Chondrocyte (in vitro differentiated cells): ENCODE results near the gene ZNF367. TPM values are rescaled to one million over a fixed set of nuclear protein-coding genes. Genes with fewer than 3 reads are reported as not detected.

Source experiments
- DNase-seq: peaks from one replicate; pipeline ENCODE4 v3.0.0; 2021; ENCODE audit warnings: mixed read lengths, low spot score
- H3K27ac Mint-ChIP-seq: one replicate; pipeline ENCODE4 v1.8.0; 2021; ENCODE audit warnings: mild to moderate bottlenecking, moderate library complexity, mixed read lengths; ENCODE audit not compliant: unreplicated experiment
- H3K27me3 Mint-ChIP-seq: 2 replicates; pipeline ENCODE4 v1.8.0; 2021; ENCODE audit warnings: low read depth, mixed read lengths
- H3K36me3 Mint-ChIP-seq: 2 replicates; pipeline ENCODE4 v1.8.0; 2021; ENCODE audit warnings: low read depth, mixed read lengths
- H3K4me1 Mint-ChIP-seq: 2 replicates; pipeline ENCODE4 v1.8.0; 2021; ENCODE audit warnings: low read depth, mild to moderate bottlenecking, mixed read lengths
- H3K4me3 Mint-ChIP-seq: one replicate; pipeline ENCODE4 v1.8.0; 2021; ENCODE audit warnings: mild to moderate bottlenecking, moderate library complexity, mixed read lengths; ENCODE audit not compliant: unreplicated experiment
- H3K9me3 Mint-ChIP-seq: 2 replicates; pipeline ENCODE4 v1.8.0; 2021; ENCODE audit warnings: low read depth, mixed read lengths
- total RNA-seq: library from RNA; stranded (reverse); gene quantifications from 3 replicates; pipeline ENCODE4 v1.2.1, GENCODE V29; 2021
- TF ChIP-seq, protein P1 (sequence below): fragments of 200-600 bp; sonication (generic); IDR thresholded peaks from 2 replicates; pipeline ENCODE4 v1.5.0; 2021; ENCODE audit warnings: antibody characterized with exemption, mild to moderate bottlenecking, moderate library complexity

Gene ZNF367
- total RNA-seq, 1 donor from 2014 or later = 1.7 TPM

DNA sequence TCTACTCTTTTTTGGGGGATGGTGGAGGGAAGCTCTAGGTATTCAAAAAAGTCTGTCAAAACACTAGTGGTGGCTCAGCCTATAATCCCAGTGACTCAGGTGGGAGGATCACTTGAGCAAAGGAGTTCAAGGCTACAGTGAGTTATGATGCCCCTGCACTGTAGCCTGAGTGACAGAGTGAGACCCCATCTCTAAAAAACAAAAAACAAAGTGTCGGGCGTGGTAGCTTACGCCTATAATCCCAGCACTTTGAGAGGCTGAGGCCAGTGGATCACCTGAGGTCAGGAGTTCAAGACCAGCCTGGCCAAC lies 18.9 kb downstream of the ZNF367 start:
- Mint-ChIP-seq H3K9me3 (peaks cover 10% of the 10 kb centered on the region), H3K27me3 (no peaks in the 10 kb centered on the region), H3K27ac (no peak overlapping the region), H3K36me3 (peaks cover 5% of the 10 kb centered on the region), H3K4me1 (peaks cover 5% of the 10 kb centered on the region), H3K4me3 (no peak overlapping the region)
- DNase-seq = no peak
- TF ChIP-seq, protein P1, sequence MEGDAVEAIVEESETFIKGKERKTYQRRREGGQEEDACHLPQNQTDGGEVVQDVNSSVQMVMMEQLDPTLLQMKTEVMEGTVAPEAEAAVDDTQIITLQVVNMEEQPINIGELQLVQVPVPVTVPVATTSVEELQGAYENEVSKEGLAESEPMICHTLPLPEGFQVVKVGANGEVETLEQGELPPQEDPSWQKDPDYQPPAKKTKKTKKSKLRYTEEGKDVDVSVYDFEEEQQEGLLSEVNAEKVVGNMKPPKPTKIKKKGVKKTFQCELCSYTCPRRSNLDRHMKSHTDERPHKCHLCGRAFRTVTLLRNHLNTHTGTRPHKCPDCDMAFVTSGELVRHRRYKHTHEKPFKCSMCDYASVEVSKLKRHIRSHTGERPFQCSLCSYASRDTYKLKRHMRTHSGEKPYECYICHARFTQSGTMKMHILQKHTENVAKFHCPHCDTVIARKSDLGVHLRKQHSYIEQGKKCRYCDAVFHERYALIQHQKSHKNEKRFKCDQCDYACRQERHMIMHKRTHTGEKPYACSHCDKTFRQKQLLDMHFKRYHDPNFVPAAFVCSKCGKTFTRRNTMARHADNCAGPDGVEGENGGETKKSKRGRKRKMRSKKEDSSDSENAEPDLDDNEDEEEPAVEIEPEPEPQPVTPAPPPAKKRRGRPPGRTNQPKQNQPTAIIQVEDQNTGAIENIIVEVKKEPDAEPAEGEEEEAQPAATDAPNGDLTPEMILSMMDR = no peak

DNA sequence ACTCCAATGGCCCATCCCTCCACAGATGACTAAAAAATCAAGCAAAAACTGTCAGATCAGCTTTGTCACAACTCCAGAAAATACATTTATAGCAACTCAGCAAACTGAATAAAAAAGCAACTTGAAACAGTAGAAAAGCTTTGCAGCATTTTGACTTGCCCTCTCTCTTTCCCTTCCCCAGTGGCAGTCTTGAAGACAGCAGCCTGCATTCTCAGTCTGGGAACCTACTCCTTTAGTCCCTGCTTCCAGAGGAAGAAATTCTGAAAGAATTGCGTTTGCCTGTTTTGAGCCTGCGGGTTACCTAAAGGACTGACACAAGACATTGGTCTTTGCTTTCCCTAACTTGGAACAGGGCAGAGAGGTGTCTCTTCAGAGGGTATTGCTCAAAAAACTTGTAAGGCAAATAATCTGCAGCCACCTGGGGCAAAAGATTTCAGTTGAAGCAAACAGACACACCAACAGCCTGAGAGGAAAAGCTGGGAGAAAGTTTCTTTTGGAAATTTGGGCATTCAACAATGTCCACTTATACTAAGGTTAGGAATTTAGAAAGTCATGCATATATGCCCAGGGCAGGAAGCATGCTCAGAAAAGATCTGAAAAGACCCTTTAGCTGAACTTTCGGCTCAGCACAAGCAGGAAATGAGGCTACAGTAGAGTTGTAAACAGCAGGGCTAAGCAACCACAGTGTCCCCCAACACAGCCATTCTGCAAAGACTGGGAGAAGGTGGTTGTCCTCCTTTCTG lies 19.4 kb downstream of the ZNF367 start:
- H3K4me1 Mint-ChIP-seq = peaks cover 5% of the 10 kb centered on the region
- H3K27ac Mint-ChIP-seq = no peak overlapping the region

DNA sequence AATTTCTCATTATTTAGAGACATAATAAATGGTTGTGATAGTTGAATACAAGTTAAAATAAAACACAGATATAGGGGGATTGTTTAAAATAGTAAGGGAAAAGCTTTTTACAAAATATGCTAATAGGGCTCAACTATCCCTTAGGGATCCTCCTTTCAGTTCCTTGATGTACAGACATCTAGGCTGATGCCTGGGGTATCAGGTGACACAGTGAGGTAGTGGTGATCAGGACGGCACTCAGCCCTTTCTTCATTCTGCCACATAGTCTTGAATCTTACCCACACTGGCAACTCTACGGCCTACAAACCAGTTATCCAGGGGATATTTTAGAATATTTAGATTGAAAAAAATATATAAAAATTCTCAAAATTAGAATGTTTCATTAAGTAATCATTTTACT lies 22.2 kb downstream of the ZNF367 start:
- H3K9me3 Mint-ChIP-seq = peaks cover 10% of the 10 kb centered on the region
- H3K27me3 Mint-ChIP-seq = no peaks in the 10 kb centered on the region
- peaks cover 5% of the 10 kb centered on the region for H3K36me3 Mint-ChIP-seq
- no peak for DNase-seq
- no peak overlapping the region for H3K4me3 Mint-ChIP-seq
- H3K4me1 Mint-ChIP-seq = peaks cover 5% of the 10 kb centered on the region
- peak overlapping the region; percentile 59 for H3K27ac Mint-ChIP-seq
- TF ChIP-seq, protein P1 = no peak

More for the DNA sequence above, 19.4 kb downstream of the ZNF367 start:
- peaks cover 5% of the 10 kb centered on the region for H3K36me3 Mint-ChIP-seq
- no peak for DNase-seq
- H3K27me3 Mint-ChIP-seq = no peaks in the 10 kb centered on the region
- no peak overlapping the region for H3K4me3 Mint-ChIP-seq
- H3K9me3 Mint-ChIP-seq = peaks cover 10% of the 10 kb centered on the region
- TF ChIP-seq, protein P1 = no peak

DNA sequence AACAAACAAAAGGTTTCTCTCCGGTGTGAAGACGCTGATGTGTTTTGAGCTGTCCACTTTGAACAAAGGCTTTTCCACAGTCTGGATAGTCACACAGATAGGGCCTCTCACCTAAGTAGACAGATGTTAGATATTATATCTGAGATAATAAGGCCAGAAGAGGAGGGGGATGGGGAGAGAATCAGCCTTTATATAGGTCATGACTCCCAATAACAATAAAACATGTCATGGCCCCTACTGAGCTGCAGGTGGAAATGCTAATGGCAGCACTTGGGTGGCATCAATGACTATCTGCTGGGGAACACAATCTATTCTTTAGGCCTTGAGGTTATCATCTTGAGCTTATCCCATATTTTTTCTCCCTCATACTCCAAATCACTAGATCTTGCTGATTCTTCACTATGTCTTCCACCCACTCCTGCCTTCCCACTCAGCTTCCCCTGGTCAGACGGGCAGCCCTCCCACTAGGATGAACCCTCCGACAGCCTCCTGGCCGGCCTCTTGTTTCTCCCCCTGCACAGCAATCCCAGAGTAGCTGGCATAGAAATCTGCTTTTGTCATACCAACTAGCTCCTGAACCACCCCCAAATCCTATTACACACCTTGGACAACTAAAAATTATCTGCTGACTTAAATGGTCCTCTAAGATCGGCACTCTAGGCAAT lies 23.2 kb downstream of the ZNF367 start:
- Mint-ChIP-seq H3K36me3 (peaks cover 1% of the 10 kb centered on the region), H3K4me1 (peaks cover 5% of the 10 kb centered on the region), H3K27ac (no peak overlapping the region), H3K27me3 (no peaks in the 10 kb centered on the region), H3K4me3 (no peak overlapping the region), H3K9me3 (peaks cover 4% of the 10 kb centered on the region)
- no peak for DNase-seq
- TF ChIP-seq, protein P1 = no peak

DNA sequence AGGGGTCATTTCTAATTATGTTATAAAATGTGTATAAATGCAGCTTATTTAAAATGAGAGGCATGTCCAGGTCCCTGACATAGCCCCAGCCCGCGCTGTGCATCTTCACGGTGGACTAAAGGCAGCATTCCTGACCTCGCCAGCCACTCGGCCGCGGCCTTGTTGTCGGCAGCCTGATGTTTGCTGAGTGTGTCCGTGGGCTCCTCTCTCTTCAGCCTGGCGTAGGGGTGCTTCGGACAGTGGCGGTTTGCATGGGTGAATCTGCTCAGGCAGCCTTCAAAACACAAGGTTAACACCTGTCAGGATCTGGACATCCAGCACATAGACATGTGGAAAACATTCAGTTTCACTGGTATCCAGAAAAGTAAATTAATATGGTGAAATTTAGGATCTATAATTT lies 25.9 kb downstream of the ZNF367 start:
- no peak overlapping the region for H3K27ac Mint-ChIP-seq
- H3K4me3 Mint-ChIP-seq = no peak overlapping the region
- H3K27me3 Mint-ChIP-seq = no peaks in the 10 kb centered on the region
- H3K36me3 Mint-ChIP-seq = no peaks in the 10 kb centered on the region
- H3K4me1 Mint-ChIP-seq = no peaks in the 10 kb centered on the region
- H3K9me3 Mint-ChIP-seq = no peaks in the 10 kb centered on the region
- DNase-seq = no peak
- TF ChIP-seq, protein P1 = no peak
